GOT3 (cell line): ENCODE measurements around the gene DERA.
"Not testable (repeated sequence)": the region's sequence is repeated elsewhere in the genome, so short reads cannot be mapped to it uniquely, and the experiment has no call there.

Experiments
- DNase-seq: peaks from one replicate; lab custom pipeline; 2025; ENCODE audit warnings: mixed read lengths; lab: John Stamatoyannopoulos, UW

Gene DERA

GRCh38 chr12:15910864-15911721 lies at the start of gene DERA:
Gene DERA, plus strand, starts transcription at chr12:15911332. Its CDS starts 52 bp downstream, at chr12:15911384.
- peak; percentile 33 for DNase-seq

DNA sequence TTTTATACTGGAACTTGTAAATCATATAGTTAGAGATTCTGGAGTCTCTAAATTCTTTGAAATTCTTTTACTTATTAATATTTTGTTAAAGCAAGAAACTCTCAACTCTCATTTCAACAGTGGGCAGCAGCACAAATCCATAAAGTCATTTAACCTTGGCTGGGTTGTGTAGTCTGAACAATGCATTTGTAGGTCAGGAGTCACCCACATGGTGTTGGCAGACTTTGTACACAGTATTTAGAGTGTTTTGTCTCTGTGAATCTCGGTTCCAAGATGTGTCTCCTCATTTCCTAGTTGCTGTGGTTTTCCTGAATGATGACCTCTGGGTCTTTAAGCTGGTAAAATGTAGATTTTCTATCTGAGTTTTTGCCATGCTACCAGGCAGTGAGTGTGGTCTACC lies 49.7 kb upstream of the DERA start:
- no peak for DNase-seq

DNA sequence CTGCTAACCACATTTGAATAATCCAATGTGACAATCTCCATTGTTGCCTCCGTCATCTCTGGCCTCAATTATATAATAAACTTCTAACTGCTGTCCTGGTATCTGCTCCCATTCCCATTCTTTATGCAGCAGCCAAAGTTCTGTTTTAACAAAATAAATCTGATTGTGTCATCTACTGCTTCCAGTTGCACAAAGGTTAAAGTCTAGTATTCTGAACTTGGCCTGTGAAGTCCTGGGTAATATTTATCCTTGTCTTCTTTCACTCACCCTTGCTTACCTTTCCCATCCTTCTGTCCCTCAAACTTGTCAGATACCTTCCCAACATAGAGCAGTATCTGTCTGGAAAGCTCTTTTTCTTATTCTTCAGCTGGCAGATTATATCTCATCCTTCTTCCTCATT lies 48.3 kb upstream of the DERA start:
- no peak for DNase-seq

DNA sequence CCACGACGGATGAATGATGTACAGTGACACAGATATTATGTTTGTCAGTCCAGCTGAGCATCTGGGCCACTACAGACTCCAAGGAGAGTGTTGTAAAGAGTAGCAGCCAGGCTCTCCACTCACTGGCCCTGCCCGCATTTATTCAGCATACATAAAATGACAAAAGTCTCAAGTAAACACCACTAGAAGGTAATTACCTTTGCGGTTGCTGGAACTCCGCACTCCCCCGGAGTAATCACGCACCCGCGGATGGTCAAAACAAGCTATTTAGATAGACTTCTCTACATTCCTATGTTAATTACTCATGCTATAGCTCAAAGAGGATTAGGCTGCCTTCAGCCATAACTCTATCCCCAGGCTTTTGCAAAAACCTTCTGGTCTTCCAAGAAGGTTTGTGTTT lies 47.8 kb upstream of the DERA start:
- no peak for DNase-seq

- DNase-seq, result no peak
These were observed 47.1 kb upstream of the DERA start for GRCh38 chr12:15863984-15864383.

GRCh38 chr12:15868186-15868585 lies 42.9 kb upstream of the DERA start:
- no peak for DNase-seq

DNA sequence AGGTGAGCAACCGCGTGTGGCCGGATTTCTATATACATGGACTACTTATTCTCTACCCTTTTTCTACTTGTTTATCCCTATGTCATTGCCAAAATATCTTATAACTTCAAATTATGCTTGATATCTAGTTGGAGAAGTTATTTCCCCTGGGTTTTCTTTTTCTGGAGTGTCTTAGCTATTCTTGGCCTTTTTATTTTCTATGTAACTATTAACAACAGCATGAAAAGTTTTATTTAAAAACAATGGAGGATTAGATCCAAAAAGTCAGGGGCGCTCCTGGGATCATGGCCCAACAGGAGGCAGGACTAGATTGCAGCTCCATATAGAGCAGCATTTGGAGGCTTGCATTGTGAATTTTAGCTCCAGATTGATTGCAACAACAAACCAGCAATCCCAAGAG lies 37.6 kb upstream of the DERA start:
- no peak for DNase-seq

GRCh38 chr12:15874556-15875145 lies 36.5 kb upstream of the DERA start:
- DNase-seq, result not testable (repeated sequence)

DNA sequence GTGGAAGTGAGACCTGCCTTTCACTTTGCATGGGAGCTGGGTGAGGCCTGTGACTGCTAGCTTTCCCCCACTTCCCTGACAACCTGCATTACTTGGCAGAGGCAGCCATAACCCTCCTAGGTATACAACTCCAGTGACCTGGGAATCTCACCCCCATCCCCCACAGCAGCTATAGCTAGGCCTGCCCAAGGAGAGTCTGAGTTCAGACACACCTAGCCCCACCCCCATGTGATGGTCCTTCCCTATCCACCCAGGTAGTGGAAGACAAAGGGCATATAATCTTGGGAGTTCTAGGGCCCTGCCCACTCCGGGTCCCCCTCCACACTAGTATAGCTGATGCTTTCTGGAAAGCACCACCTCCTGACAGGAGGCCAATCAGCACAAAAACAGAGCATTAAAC lies 35.3 kb upstream of the DERA start:
- no peak for DNase-seq

- no peak for DNase-seq
These were observed 31.7 kb upstream of the DERA start for GRCh38 chr12:15879413-15879812.

DNA sequence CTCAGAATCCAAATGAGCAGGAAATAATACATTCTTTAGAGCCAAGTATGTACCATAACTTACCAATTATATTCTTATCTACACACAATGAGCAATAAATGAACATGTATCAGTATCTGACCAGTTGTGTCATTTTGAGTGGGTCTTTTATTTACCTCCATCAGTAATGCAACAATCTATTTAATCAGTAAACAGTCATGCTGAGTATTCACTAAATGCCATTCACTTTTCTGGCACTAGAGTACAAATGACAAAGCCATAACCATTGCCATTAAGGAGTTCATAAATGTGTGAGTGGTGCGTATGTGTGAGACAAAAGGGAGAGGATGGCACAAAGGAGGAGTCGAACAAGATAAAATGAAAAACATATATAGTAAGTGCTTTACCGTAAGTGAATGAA lies 30.4 kb upstream of the DERA start:
- DNase-seq, result no peak

- DNase-seq, result peak; percentile 80
These were observed 28.8 kb upstream of the DERA start, which contains the start of gene STRAP for GRCh38 chr12:15882118-15882971. Gene STRAP, plus strand, starts transcription at chr12:15882387. Its CDS starts 321 bp downstream, at chr12:15882708.

DNA sequence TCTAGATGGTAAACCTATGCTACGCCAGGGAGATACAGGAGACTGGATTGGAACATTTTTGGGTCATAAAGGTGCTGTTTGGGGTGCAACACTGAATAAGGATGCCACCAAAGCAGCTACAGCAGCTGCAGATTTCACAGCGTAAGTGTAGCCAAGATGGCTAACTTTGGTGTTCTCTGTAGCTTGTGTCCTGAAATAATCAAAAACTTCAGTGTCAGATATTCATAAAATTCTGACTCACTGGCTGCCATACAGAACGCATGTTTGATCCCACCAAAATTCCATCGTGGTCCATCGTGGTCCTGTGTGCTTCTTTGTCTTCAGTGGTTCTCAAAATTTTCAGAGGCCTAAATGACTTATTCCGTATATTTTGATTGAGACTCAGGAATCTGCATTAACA lies 27.6 kb upstream of the DERA start:
- no peak for DNase-seq

DNA sequence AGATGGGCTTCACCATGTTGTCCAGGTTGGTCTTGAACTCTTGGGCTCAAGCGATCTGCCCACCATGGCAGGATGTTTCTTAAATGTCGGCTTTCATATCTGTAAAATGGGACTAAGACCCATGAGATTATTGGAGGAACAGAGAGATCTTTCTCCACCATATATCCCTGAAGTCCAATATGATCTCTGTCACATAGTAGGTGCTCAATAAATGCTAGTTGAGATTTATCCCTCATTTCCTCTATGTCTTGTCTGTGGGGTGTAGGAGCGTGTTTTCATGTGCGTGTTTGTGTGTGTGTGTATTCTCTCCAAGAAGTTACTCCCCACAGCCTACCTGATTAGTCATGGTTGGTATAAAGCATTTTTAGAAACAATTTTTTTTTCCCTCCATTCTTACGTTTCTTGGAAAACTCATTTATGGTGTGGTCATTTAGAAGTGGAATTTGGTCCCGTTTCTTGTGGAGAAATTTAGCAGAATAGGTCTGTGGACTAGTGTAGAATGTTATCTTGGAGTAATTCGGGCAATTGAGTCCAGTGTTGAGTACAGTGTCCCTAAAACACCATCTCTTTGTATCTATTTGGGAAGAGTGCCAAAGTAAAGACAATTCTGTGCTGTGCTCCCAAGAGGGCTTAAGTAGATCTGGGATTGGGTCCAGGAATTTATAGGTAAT lies 24.6 kb upstream of the DERA start:
- no peak for DNase-seq

- no peak for DNase-seq
These were observed 23.9 kb upstream of the DERA start for GRCh38 chr12:15887043-15887817.

- no peak for DNase-seq
These were observed 18.4 kb upstream of the DERA start for GRCh38 chr12:15892645-15893259.

- no peak for DNase-seq
These were observed 17.9 kb upstream of the DERA start for GRCh38 chr12:15893260-15893659.

GRCh38 chr12:15896867-15897266 lies 14.3 kb upstream of the DERA start:
- no peak for DNase-seq

DNA sequence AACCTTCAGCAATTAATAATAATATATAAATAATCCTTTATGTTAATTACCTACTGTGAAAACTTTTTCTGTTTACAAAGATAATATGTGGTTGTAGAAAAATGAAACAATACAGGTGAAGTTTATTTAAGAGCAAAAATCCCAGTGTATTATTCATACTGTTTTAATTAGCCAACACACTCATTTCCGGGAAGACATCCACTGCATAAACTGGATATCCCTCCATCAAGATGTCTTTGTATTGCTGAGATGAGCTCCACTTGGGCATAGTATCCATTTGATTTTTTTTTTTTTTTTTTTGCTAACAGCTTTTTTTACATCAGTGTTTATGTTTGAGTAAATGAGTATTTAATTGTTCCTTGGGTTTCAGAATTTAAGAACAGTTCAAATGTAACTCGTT lies 13.7 kb upstream of the DERA start:
- DNase-seq, result no peak

GRCh38 chr12:15899282-15899870 lies 11.8 kb upstream of the DERA start:
- DNase-seq, result no peak
